HFFc6 (cell line): ENCODE measurements around the gene ZNF563. TPM values are rescaled to one million over a fixed set of nuclear protein-coding genes. Genes with fewer than 3 reads are reported as not detected.

Source experiments
- DNase-seq: peaks from one replicate; pipeline ENCODE4 v3.0.0-alpha.2; 2018
- H3K27ac Mint-ChIP-seq: 2 replicates; pipeline ENCODE4 v1.8.0; 2020; ENCODE audit warnings: mild to moderate bottlenecking, mixed read lengths
- H3K27me3 Mint-ChIP-seq: 2 replicates; pipeline ENCODE4 v1.8.0; 2021; ENCODE audit warnings: mild to moderate bottlenecking, moderate library complexity, mixed read lengths; ENCODE audit not compliant: insufficient read depth
- H3K36me3 Mint-ChIP-seq: 2 replicates; pipeline ENCODE4 v1.8.0; 2021; ENCODE audit warnings: low read depth, mixed read lengths
- H3K4me1 Mint-ChIP-seq: 2 replicates; pipeline ENCODE4 v1.8.0; 2020; ENCODE audit warnings: low read depth, mixed read lengths
- H3K4me3 Mint-ChIP-seq: 2 replicates; pipeline ENCODE4 v1.8.0; 2020; ENCODE audit warnings: mild to moderate bottlenecking, moderate library complexity, mixed read lengths
- H3K9me3 Mint-ChIP-seq: 2 replicates; pipeline ENCODE4 v1.8.0; 2020; ENCODE audit warnings: mild to moderate bottlenecking, mixed read lengths
- total RNA-seq, 6 experiments: library from RNA; stranded (reverse); fragmentation: NEBNext Ultra II Directional; extraction: Animal tissue kit (Norgen Biotek cat#: 25700); gene quantifications; 2 replicates in 1 of 6; 3 replicates in 5 of 6; pipeline ENCODE4 v1.2.3, GENCODE V29; 2021
- TF ChIP-seq, protein P1 (sequence below): fragments of 200-600 bp; sonication (generic); IDR thresholded peaks from 2 replicates; pipeline ENCODE4 v1.5.0; 2021; ENCODE audit warnings: antibody characterized with exemption, mild to moderate bottlenecking

The ZNF563 gene
- total RNA-seq, 6 experiments from 2014 or later = 1.5 to 2.1 (median 1.8) TPM

DNA sequence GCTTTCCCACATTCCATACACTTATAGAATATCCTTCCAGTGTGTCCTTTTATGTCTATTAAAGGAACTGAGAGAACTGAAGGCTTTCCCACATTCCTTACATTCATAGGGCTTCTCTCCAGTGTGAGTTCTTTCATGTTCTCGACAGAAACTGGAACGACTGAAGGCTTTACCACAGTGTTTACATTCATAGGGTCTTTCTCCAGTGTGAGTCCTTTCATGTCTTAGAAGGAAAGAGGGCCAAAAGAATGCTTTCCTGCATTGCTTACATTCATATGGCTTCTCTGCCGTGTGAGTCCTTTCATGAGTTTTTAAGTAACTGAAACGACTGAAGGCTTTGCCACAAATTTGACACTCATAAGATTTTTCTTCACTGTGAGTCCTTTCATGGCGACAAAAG lies 61.0 kb downstream of the ZNF563 start:
- Mint-ChIP-seq H3K27me3 (no peaks in the 10 kb centered on the region; the same call in 1 of the 2 replicates), H3K36me3 (peaks cover 87% of the 10 kb centered on the region), H3K9me3 (peaks cover 97% of the 10 kb centered on the region)

DNA sequence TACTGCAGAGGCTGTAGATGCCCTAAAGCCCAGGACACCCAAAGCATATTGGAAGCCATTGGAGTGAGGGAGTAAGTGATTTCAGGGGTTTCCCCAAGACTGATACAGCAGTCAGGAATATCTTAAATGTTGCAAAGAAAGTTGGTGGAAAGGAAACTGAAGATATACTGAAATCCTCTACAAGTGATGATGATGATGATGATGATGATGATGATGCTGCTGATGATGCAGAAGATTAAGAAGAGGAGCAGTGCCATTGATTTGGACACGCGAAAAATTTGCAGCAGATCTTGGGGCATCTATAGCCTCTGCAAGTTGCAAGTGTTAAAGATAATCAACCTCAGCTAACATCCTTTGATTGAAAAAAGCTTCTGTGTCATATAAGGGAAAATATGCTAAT lies 62.6 kb downstream of the ZNF563 start:
- H3K36me3 Mint-ChIP-seq = peaks cover 83% of the 10 kb centered on the region
- TF ChIP-seq, protein P1, sequence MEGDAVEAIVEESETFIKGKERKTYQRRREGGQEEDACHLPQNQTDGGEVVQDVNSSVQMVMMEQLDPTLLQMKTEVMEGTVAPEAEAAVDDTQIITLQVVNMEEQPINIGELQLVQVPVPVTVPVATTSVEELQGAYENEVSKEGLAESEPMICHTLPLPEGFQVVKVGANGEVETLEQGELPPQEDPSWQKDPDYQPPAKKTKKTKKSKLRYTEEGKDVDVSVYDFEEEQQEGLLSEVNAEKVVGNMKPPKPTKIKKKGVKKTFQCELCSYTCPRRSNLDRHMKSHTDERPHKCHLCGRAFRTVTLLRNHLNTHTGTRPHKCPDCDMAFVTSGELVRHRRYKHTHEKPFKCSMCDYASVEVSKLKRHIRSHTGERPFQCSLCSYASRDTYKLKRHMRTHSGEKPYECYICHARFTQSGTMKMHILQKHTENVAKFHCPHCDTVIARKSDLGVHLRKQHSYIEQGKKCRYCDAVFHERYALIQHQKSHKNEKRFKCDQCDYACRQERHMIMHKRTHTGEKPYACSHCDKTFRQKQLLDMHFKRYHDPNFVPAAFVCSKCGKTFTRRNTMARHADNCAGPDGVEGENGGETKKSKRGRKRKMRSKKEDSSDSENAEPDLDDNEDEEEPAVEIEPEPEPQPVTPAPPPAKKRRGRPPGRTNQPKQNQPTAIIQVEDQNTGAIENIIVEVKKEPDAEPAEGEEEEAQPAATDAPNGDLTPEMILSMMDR = no peak
- no peak for DNase-seq
- H3K9me3 Mint-ChIP-seq = peaks cover 95% of the 10 kb centered on the region
- H3K27me3 Mint-ChIP-seq = no peaks in the 10 kb centered on the region; the same call in 1 of the 2 replicates
- no peak overlapping the region for H3K4me3 Mint-ChIP-seq
- H3K27ac Mint-ChIP-seq = no peak overlapping the region
- no peaks in the 10 kb centered on the region for H3K4me1 Mint-ChIP-seq

More for the DNA sequence above, 61.0 kb downstream of the ZNF563 start:
- no peak overlapping the region for H3K27ac Mint-ChIP-seq
- H3K4me1 Mint-ChIP-seq = no peaks in the 10 kb centered on the region
- TF ChIP-seq, protein P1 = no peak
- no peak for DNase-seq
- no peak overlapping the region for H3K4me3 Mint-ChIP-seq

Other genes with a start within 250 kb of the ZNF563 start
- gene ZNF20, start 193.3 kb downstream of the ZNF563 start, total RNA-seq = 1 to 10 TPM; 3.3 to 6.3 (median 4.3) TPM
- gene ZNF625, start 176.9 kb downstream of the ZNF563 start, total RNA-seq = 1 to 10 TPM; 3.4 to 7.7 (median 4.6) TPM
- 1 to 10 TPM; 2.3 to 6.9 (median 3.0) TPM for gene ZNF136, start 170.5 kb downstream of the ZNF563 start, total RNA-seq
- 1 to 10 TPM; 6.6 to 7.6 (median 7.3) TPM for gene ZNF44, start 38.8 kb downstream of the ZNF563 start, total RNA-seq
- 1 to 10 TPM; 2.1 to 3.1 (median 2.7) TPM for gene ZNF442, start 32.0 kb upstream of the ZNF563 start, total RNA-seq
- gene ZNF799, start 67.6 kb upstream of the ZNF563 start, total RNA-seq = 1 to 10 TPM; 1.1 to 1.8 (median 1.5) TPM
- 1 to 10 TPM; 1.1 to 1.8 (median 1.5) TPM for gene ZNF443, start 107.4 kb upstream of the ZNF563 start, total RNA-seq
- gene ZNF709, start 151.2 kb upstream of the ZNF563 start, total RNA-seq = 1 to 10 TPM in 5 of 6 experiments, under 1 TPM in 1; 0.99 to 1.7 (median 1.2) TPM
- 1 to 10 TPM; 3.5 to 4.7 (median 4.2) TPM for gene ZNF564, start 217.8 kb upstream of the ZNF563 start, total RNA-seq